ENCODE measurements around the gene CASQ2. TPM values are rescaled to one million over a fixed set of nuclear protein-coding genes. Genes with fewer than 3 reads are reported as not detected.

Gene CASQ2
- total RNA-seq, 4 donors from 2014 or later: 0.19 to 4.9 (median 2.0) TPM

DNA sequence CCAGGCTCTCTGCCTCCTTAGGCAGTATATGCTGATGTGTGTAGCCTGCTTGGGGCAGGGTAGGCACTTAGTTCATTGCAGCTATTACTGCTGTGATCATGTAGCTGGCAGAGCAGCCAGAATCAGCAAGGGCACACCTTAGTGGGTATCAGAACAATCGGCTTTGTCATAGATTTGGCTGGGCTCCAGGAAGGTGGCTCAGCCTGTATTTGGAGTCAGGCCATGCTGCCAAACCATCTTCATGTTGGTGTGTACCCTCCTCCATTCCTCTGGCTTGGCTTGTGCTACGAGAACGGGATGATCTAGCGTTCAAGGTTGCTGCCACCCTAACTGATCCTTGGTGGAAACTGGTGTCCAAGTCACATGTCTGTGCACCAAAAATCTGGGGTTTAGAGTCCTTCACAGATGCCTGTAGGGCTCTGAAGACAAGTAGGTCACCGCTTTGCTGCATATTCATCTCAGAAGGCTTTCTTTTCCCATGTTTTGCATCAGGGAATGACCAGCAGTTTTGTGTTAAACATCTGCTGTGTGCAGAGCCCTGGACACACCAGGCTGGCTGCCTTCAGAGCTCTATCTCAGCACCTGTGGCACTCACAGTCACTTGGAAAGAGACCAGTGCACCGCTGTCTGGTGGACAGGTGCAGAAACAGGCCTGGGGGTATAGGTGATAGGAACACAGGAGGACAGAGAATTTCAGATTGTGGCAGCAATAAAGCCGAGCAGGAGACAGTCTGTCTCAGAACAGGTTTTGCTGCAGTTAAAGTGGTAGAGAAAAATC is 103.0 kb downstream of the CASQ2 start:
- DNase-seq (ENCODE audit: low spot score in 2 of 2): peak in 1 of 2 donors; percentile 40
- 59 to 77% methylated on average over 7 of the region's 7 CpGs for WGBS, 2 donors
- TF ChIP-seq, protein P1, sequence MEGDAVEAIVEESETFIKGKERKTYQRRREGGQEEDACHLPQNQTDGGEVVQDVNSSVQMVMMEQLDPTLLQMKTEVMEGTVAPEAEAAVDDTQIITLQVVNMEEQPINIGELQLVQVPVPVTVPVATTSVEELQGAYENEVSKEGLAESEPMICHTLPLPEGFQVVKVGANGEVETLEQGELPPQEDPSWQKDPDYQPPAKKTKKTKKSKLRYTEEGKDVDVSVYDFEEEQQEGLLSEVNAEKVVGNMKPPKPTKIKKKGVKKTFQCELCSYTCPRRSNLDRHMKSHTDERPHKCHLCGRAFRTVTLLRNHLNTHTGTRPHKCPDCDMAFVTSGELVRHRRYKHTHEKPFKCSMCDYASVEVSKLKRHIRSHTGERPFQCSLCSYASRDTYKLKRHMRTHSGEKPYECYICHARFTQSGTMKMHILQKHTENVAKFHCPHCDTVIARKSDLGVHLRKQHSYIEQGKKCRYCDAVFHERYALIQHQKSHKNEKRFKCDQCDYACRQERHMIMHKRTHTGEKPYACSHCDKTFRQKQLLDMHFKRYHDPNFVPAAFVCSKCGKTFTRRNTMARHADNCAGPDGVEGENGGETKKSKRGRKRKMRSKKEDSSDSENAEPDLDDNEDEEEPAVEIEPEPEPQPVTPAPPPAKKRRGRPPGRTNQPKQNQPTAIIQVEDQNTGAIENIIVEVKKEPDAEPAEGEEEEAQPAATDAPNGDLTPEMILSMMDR (IDR thresholded peaks at IDR 0.05): no peak
- TF ChIP-seq POLR2A (IDR thresholded peaks at IDR 0.05): no peak
- no peak overlapping the region for H3K4me3 ChIP-seq (ENCODE audit: low read depth, poor library complexity, severe bottlenecking)
- intact Hi-C loops (cut with DNase I; ENCODE audit: low total_unique reads): no loop called here

DNA sequence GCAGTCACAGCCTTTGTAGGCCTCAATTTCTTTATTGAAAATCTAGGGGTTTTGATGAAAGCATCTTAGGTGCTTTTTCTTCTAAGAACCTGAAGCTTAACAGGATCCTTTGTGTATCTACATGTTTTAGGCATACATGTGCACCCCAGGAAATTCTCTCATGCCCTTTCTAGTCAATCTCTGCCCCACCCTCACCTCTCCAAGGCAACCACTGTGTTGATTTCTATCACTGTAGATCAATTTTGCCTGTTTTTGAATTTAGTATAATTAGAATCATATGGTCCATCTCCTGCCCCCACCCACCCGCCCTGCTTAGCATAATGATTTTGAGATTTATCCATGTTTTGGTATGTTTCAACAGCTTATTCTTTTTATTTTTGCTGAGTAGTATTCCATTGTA is 107.4 kb downstream of the CASQ2 start:
- DNase-seq (ENCODE audit: low spot score in 2 of 2): no peak
- intact Hi-C loops (cut with DNase I; ENCODE audit: low total_unique reads): no loop called here
- 81 to 84% methylated on average over 1 of the region's 1 CpG for WGBS, 2 donors
- TF ChIP-seq POLR2A (IDR thresholded peaks at IDR 0.05): no peak
- TF ChIP-seq, protein P1 (IDR thresholded peaks at IDR 0.05): no peak
- H3K4me3 ChIP-seq (ENCODE audit: low read depth, poor library complexity, severe bottlenecking): no peak overlapping the region

DNA sequence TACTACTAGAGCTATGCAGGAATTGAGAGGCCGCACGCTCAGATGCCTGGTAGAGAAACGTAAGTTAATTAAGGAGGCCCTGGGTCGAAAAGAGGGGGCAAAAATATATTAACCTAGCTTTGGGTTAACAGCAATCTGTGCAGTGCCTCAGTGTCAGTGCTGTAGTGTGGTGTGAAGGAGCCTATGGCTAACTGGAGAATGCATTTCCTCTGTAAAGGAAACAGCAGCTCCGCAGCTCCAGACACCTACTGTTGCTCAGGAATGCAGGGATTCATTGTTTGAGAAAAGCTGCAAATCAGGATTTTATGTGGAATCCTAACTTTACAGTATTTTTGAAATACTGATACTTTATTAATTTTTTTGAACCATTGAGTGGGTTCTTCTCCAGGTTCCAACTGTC is 108.4 kb downstream of the CASQ2 start:
- no peak for DNase-seq (ENCODE audit: low spot score in 2 of 2)
- TF ChIP-seq, protein P1 (IDR thresholded peaks at IDR 0.05): no peak
- no peak for TF ChIP-seq POLR2A (IDR thresholded peaks at IDR 0.05)
- no peak overlapping the region for H3K4me3 ChIP-seq (ENCODE audit: low read depth, poor library complexity, severe bottlenecking)
- 93 to 94% methylated on average over 5 of the region's 5 CpGs for WGBS, 2 donors
- intact Hi-C loops (cut with DNase I; ENCODE audit: low total_unique reads): no loop called here

DNA sequence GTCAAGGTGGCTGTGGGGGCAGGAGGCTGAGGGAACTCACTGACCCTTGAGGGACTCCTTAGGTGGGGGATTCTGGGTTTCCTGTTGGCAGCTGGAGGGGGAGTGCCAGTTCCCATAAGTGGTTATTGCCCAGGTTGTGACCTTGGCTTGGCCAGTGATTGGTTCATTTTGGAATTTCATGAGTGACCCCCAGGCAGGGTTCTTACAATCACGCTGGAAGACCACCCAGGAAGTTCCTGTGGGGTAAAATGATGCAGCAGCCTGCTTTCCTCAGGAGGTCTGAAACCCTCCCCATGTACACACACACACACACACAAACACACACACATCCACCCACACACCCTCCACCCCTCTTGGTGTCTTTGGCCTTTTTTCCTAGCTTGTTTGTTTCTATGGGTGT is 109.9 kb downstream of the CASQ2 start:
- DNase-seq (ENCODE audit: low spot score in 2 of 2): no peak
- no peak overlapping the region for H3K4me3 ChIP-seq (ENCODE audit: low read depth, poor library complexity, severe bottlenecking)
- TF ChIP-seq, protein P1 (IDR thresholded peaks at IDR 0.05): no peak
- TF ChIP-seq POLR2A (IDR thresholded peaks at IDR 0.05): no peak
- WGBS, 2 donors: 82 to 94% methylated on average over 1 of the region's 1 CpG
- intact Hi-C loops (cut with DNase I; ENCODE audit: low total_unique reads): no loop called here

DNA sequence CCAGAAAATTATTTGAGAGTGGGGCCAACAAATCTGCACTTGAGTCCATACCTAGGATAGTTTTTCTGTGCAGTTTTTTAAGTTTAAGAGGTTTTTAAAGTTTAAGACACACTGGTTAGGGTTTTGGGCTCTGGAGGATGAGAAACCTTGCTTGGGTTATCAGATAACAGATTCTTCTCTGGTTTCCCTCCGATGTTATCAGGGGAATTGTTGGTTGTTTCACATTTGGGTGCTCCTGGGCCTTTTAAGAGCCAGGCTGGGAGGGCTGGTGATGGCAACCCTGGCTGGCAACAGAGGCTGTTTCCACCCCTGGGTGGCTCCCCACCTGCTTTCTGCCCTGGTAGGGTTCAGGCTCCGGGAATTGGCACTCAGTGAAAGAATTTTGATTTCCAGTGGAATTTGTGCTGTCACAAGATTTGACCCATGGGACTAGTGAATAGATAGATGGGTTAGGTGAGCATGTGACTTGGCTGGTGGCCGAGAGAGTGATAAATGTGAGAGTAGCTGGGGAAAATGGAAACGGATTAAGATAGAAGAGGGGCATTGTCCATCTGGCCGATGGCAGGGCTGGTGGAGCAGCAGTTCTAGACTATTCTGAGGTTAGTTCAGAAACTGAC is 111.9 kb downstream of the CASQ2 start:
- DNase-seq (ENCODE audit: low spot score in 2 of 2): no peak
- WGBS, 2 donors: 58 to 64% methylated on average over 5 of the region's 5 CpGs
- intact Hi-C loops (cut with DNase I; ENCODE audit: low total_unique reads): no loop called here
- TF ChIP-seq POLR2A (IDR thresholded peaks at IDR 0.05): no peak
- H3K4me3 ChIP-seq (ENCODE audit: low read depth, poor library complexity, severe bottlenecking): no peak overlapping the region

DNA sequence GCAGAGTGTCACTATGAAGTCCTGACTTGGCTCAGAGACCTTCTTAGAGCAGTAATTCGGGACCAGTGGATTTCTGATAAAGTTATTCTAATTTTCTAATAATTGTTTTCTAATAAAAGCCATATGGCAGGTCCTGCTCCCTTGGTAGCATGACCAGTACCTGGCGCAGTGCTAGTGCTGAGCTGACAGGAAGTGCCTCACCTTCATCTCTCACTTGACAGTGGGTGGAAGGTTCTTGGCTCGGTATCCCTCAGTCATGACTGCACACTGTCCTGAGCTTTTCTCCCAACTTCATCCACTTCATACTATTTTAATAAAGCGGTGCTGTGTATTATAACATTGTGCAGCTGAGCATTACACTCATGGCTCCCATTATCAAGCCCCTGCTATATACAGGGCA is 112.6 kb downstream of the CASQ2 start:
- intact Hi-C loops (cut with DNase I; ENCODE audit: low total_unique reads): no loop called here
- no peak for DNase-seq (ENCODE audit: low spot score in 2 of 2)
- no peak overlapping the region for H3K4me3 ChIP-seq (ENCODE audit: low read depth, poor library complexity, severe bottlenecking)
- TF ChIP-seq, protein P1 (IDR thresholded peaks at IDR 0.05): no peak
- TF ChIP-seq POLR2A (IDR thresholded peaks at IDR 0.05): no peak
- WGBS, 2 donors: 62 to 75% methylated on average over 4 of the region's 4 CpGs
